Prostate gland (tissue), 2 donors: ENCODE results near the gene LSAMP.

Experiments used
- POLR2A ChIP-seq: fragments of 450-650 bp; IDR thresholded peaks from one replicate; pipeline ENCODE4 v1.6.1; 2016; ENCODE audit warnings: antibody characterized with exemption, mild to moderate bottlenecking
- TF ChIP-seq, protein P1 (sequence below), 4 experiments: fragments of 200-600 bp in 2 of 4; fragments of 450-650 bp in 2 of 4; sonication (generic) in 2 of 4; IDR thresholded peaks; 1 replicate in 3 of 4; 2 replicates in 1 of 4; pipeline ENCODE4 v1.5.1; 2016 to 2019; ENCODE audit warnings: antibody characterized with exemption in 4 of 4, mild to moderate bottlenecking in 2 of 4, moderate library complexity in 2 of 4

DNA sequence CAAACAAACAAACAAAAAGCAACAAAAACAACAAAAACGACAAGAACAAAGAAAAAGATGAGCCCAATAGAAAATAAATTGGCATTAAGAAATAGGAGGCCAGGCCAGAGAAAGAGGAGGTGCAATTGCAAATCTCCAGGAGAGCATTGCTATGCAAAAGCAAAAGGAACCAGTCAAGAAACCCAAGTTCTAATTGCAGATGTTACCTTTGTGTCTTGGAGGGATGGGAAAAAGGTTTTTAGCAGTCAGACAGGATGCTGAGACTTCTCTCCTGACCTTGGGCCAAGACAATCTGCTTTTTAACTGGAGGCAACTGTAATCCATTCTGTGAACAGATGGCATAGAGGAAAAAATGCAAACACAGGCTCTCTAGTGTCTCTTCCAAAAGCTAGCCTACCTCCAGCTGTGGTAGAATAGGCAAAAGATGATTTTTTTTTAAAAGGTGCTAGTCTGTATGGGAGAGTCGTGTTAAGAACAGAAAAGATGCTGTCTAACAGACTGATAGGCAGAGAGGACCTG, 56.4 kb downstream of the LSAMP start:
- TF ChIP-seq, protein P1, sequence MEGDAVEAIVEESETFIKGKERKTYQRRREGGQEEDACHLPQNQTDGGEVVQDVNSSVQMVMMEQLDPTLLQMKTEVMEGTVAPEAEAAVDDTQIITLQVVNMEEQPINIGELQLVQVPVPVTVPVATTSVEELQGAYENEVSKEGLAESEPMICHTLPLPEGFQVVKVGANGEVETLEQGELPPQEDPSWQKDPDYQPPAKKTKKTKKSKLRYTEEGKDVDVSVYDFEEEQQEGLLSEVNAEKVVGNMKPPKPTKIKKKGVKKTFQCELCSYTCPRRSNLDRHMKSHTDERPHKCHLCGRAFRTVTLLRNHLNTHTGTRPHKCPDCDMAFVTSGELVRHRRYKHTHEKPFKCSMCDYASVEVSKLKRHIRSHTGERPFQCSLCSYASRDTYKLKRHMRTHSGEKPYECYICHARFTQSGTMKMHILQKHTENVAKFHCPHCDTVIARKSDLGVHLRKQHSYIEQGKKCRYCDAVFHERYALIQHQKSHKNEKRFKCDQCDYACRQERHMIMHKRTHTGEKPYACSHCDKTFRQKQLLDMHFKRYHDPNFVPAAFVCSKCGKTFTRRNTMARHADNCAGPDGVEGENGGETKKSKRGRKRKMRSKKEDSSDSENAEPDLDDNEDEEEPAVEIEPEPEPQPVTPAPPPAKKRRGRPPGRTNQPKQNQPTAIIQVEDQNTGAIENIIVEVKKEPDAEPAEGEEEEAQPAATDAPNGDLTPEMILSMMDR (IDR thresholded peaks at IDR 0.05) = no peak
- TF ChIP-seq POLR2A = no peak
